ENCODE results near the gene PEX26. TPM values are rescaled to one million over a fixed set of nuclear protein-coding genes. Genes with fewer than 3 reads are reported as not detected.
"Not testable (repeated sequence)": the region's sequence is repeated elsewhere in the genome, so short reads cannot be mapped to it uniquely, and the experiment has no call there.

Gene PEX26
- total RNA-seq, 1 donor from 2014 or later = 50.1 TPM

- no peaks in the 10 kb centered on the region for H3K27me3 Mint-ChIP-seq
- no peak overlapping the region for H3K27ac Mint-ChIP-seq
- H3K4me1 Mint-ChIP-seq (ENCODE audit: low read depth) = no peaks in the 10 kb centered on the region
- TF ChIP-seq CTCF (IDR thresholded peaks at IDR 0.05; ENCODE audit: unreplicated experiment) = no peak
- H3K36me3 Mint-ChIP-seq (ENCODE audit: insufficient read depth) = no peaks in the 10 kb centered on the region
- H3K4me3 Mint-ChIP-seq (ENCODE audit: low read depth) = no peak overlapping the region
- DNase-seq (ENCODE audit: low spot score, unreplicated experiment) = no peak
- no peaks in the 10 kb centered on the region for H3K9me3 Mint-ChIP-seq (ENCODE audit: low read depth)
These were observed 43.1 kb downstream of the PEX26 start for GRCh38 chr22:18120857-18121256.

GRCh38 chr22:18121506-18121905, 43.7 kb downstream of the PEX26 start:
- H3K27ac Mint-ChIP-seq = no peak overlapping the region

GRCh38 chr22:18121954-18122554, 44.3 kb downstream of the PEX26 start:
- no peaks in the 10 kb centered on the region for H3K4me1 Mint-ChIP-seq (ENCODE audit: low read depth)
- no peak for DNase-seq (ENCODE audit: low spot score, unreplicated experiment)
- no peak for TF ChIP-seq CTCF (IDR thresholded peaks at IDR 0.05; ENCODE audit: unreplicated experiment)
- H3K36me3 Mint-ChIP-seq (ENCODE audit: insufficient read depth) = peaks cover 3% of the 10 kb centered on the region
- no peaks in the 10 kb centered on the region for H3K9me3 Mint-ChIP-seq (ENCODE audit: low read depth)
- H3K27me3 Mint-ChIP-seq = no peaks in the 10 kb centered on the region
- H3K27ac Mint-ChIP-seq = no peak overlapping the region
- no peak overlapping the region for H3K4me3 Mint-ChIP-seq (ENCODE audit: low read depth)

More at GRCh38 chr22:18121506-18121905, 43.7 kb downstream of the PEX26 start:
- H3K4me3 Mint-ChIP-seq (ENCODE audit: low read depth) = no peak overlapping the region
- H3K27me3 Mint-ChIP-seq = no peaks in the 10 kb centered on the region
- H3K36me3 Mint-ChIP-seq (ENCODE audit: insufficient read depth) = no peaks in the 10 kb centered on the region
- no peak for DNase-seq (ENCODE audit: low spot score, unreplicated experiment)
- no peaks in the 10 kb centered on the region for H3K4me1 Mint-ChIP-seq (ENCODE audit: low read depth)
- no peak for TF ChIP-seq CTCF (IDR thresholded peaks at IDR 0.05; ENCODE audit: unreplicated experiment)
- H3K9me3 Mint-ChIP-seq (ENCODE audit: low read depth) = no peaks in the 10 kb centered on the region

- not testable (repeated sequence) for DNase-seq (ENCODE audit: low spot score, unreplicated experiment); H3K4me3 Mint-ChIP-seq (ENCODE audit: low read depth); H3K4me1 Mint-ChIP-seq (ENCODE audit: low read depth); H3K27me3 Mint-ChIP-seq; H3K9me3 Mint-ChIP-seq (ENCODE audit: low read depth); H3K27ac Mint-ChIP-seq; H3K36me3 Mint-ChIP-seq (ENCODE audit: insufficient read depth)
These were observed 45.8 kb downstream of the PEX26 start for GRCh38 chr22:18123476-18124025.

- Mint-ChIP-seq H3K4me1 (ENCODE audit: low read depth) (no peaks in the 10 kb centered on the region), H3K27ac (no peak overlapping the region), H3K4me3 (ENCODE audit: low read depth) (no peak overlapping the region), H3K27me3 (no peaks in the 10 kb centered on the region), H3K36me3 (ENCODE audit: insufficient read depth) (peaks cover 3% of the 10 kb centered on the region), H3K9me3 (ENCODE audit: low read depth) (no peaks in the 10 kb centered on the region)
- TF ChIP-seq CTCF (IDR thresholded peaks at IDR 0.05; ENCODE audit: unreplicated experiment) = no peak
- no peak for DNase-seq (ENCODE audit: low spot score, unreplicated experiment)
These were observed 48.8 kb downstream of the PEX26 start for GRCh38 chr22:18126606-18127005.

GRCh38 chr22:18130018-18130417, 52.2 kb downstream of the PEX26 start:
- no peak for TF ChIP-seq CTCF (IDR thresholded peaks at IDR 0.05; ENCODE audit: unreplicated experiment)
- no peaks in the 10 kb centered on the region for H3K27me3 Mint-ChIP-seq
- no peak overlapping the region for H3K4me3 Mint-ChIP-seq (ENCODE audit: low read depth)
- peaks cover 6% of the 10 kb centered on the region for H3K36me3 Mint-ChIP-seq (ENCODE audit: insufficient read depth)
- no peak overlapping the region for H3K27ac Mint-ChIP-seq
- H3K9me3 Mint-ChIP-seq (ENCODE audit: low read depth) = no peaks in the 10 kb centered on the region
- no peak for DNase-seq (ENCODE audit: low spot score, unreplicated experiment)
- no peaks in the 10 kb centered on the region for H3K4me1 Mint-ChIP-seq (ENCODE audit: low read depth)
